ENCODE results near the gene ACVR2A.

The ACVR2A gene

GRCh38 chr2:147873859-147874483 lies 29.1 kb downstream of the ACVR2A start:
- Mint-ChIP-seq H3K4me1 (ENCODE audit: low read depth) (peaks cover 3% of the 10 kb centered on the region), H3K27ac (no peak overlapping the region), H3K9me3 (no peaks in the 10 kb centered on the region), H3K27me3 (no peaks in the 10 kb centered on the region), H3K36me3 (ENCODE audit: low read depth) (peaks cover 3% of the 10 kb centered on the region), H3K4me3 (no peak overlapping the region)

- no peaks in the 10 kb centered on the region for H3K9me3 Mint-ChIP-seq
- no peaks in the 10 kb centered on the region for H3K27me3 Mint-ChIP-seq
- no peak overlapping the region for H3K4me3 Mint-ChIP-seq
- H3K36me3 Mint-ChIP-seq (ENCODE audit: low read depth): no peaks in the 10 kb centered on the region
- H3K4me1 Mint-ChIP-seq (ENCODE audit: low read depth): peaks cover 14% of the 10 kb centered on the region
- no peak overlapping the region for H3K27ac Mint-ChIP-seq
Measured at GRCh38 chr2:147879846-147880245, 35.0 kb downstream of the ACVR2A start.

- no peaks in the 10 kb centered on the region for H3K27me3 Mint-ChIP-seq
- peaks cover 21% of the 10 kb centered on the region for H3K4me1 Mint-ChIP-seq (ENCODE audit: low read depth)
- no peaks in the 10 kb centered on the region for H3K9me3 Mint-ChIP-seq
- H3K4me3 Mint-ChIP-seq: no peak overlapping the region
- H3K36me3 Mint-ChIP-seq (ENCODE audit: low read depth): no peaks in the 10 kb centered on the region
- no peak overlapping the region for H3K27ac Mint-ChIP-seq
Measured at GRCh38 chr2:147882631-147883030, 37.8 kb downstream of the ACVR2A start.

- Mint-ChIP-seq H3K9me3 (no peaks in the 10 kb centered on the region), H3K27ac (no peak overlapping the region), H3K4me3 (peak overlapping the region; percentile 8), H3K27me3 (no peaks in the 10 kb centered on the region), H3K4me1 (ENCODE audit: low read depth) (peaks cover 21% of the 10 kb centered on the region), H3K36me3 (ENCODE audit: low read depth) (no peaks in the 10 kb centered on the region)
Measured at GRCh38 chr2:147884830-147885229, 40.0 kb downstream of the ACVR2A start.

GRCh38 chr2:147886136-147886535 lies 41.3 kb downstream of the ACVR2A start:
- Mint-ChIP-seq H3K27ac (no peak overlapping the region), H3K36me3 (ENCODE audit: low read depth) (no peaks in the 10 kb centered on the region), H3K4me1 (ENCODE audit: low read depth) (peaks cover 17% of the 10 kb centered on the region), H3K4me3 (no peak overlapping the region), H3K27me3 (no peaks in the 10 kb centered on the region), H3K9me3 (no peaks in the 10 kb centered on the region)

GRCh38 chr2:147888680-147889079 lies 43.9 kb downstream of the ACVR2A start:
- Mint-ChIP-seq H3K27me3 (no peaks in the 10 kb centered on the region), H3K9me3 (no peaks in the 10 kb centered on the region), H3K4me3 (no peak overlapping the region), H3K4me1 (ENCODE audit: low read depth) (peaks cover 17% of the 10 kb centered on the region), H3K36me3 (ENCODE audit: low read depth) (no peaks in the 10 kb centered on the region), H3K27ac (no peak overlapping the region)

GRCh38 chr2:147904051-147904450 lies 59.2 kb downstream of the ACVR2A start:
- no peak overlapping the region for H3K27ac Mint-ChIP-seq
- peaks cover 8% of the 10 kb centered on the region for H3K36me3 Mint-ChIP-seq (ENCODE audit: low read depth)
- no peaks in the 10 kb centered on the region for H3K9me3 Mint-ChIP-seq
- H3K4me1 Mint-ChIP-seq (ENCODE audit: low read depth): no peaks in the 10 kb centered on the region
- no peak overlapping the region for H3K4me3 Mint-ChIP-seq
- H3K27me3 Mint-ChIP-seq: no peaks in the 10 kb centered on the region

- Mint-ChIP-seq H3K36me3 (ENCODE audit: low read depth) (peaks cover 5% of the 10 kb centered on the region), H3K9me3 (no peaks in the 10 kb centered on the region), H3K4me3 (no peak overlapping the region), H3K4me1 (ENCODE audit: low read depth) (no peaks in the 10 kb centered on the region), H3K27me3 (no peaks in the 10 kb centered on the region), H3K27ac (no peak overlapping the region)
Measured at GRCh38 chr2:147909178-147909577, 64.3 kb downstream of the ACVR2A start.

GRCh38 chr2:147910990-147911473 lies 66.2 kb downstream of the ACVR2A start:
- Mint-ChIP-seq H3K4me3 (no peak overlapping the region), H3K27me3 (no peaks in the 10 kb centered on the region), H3K27ac (no peak overlapping the region), H3K36me3 (ENCODE audit: low read depth) (peaks cover 5% of the 10 kb centered on the region), H3K9me3 (no peaks in the 10 kb centered on the region), H3K4me1 (ENCODE audit: low read depth) (no peaks in the 10 kb centered on the region)

- Mint-ChIP-seq H3K4me3 (no peak overlapping the region), H3K4me1 (ENCODE audit: low read depth) (no peaks in the 10 kb centered on the region), H3K27me3 (no peaks in the 10 kb centered on the region), H3K9me3 (no peaks in the 10 kb centered on the region), H3K36me3 (ENCODE audit: low read depth) (peaks cover 4% of the 10 kb centered on the region), H3K27ac (no peak overlapping the region)
Measured at GRCh38 chr2:147913701-147914480, 69.1 kb downstream of the ACVR2A start.

- peaks cover 4% of the 10 kb centered on the region for H3K36me3 Mint-ChIP-seq (ENCODE audit: low read depth)
- no peak overlapping the region for H3K27ac Mint-ChIP-seq
- H3K27me3 Mint-ChIP-seq: no peaks in the 10 kb centered on the region
- no peak overlapping the region for H3K4me3 Mint-ChIP-seq
- no peaks in the 10 kb centered on the region for H3K4me1 Mint-ChIP-seq (ENCODE audit: low read depth)
- no peaks in the 10 kb centered on the region for H3K9me3 Mint-ChIP-seq
Measured at GRCh38 chr2:147916067-147916466, 71.2 kb downstream of the ACVR2A start.

- Mint-ChIP-seq H3K27ac (no peak overlapping the region), H3K27me3 (no peaks in the 10 kb centered on the region), H3K4me1 (ENCODE audit: low read depth) (no peaks in the 10 kb centered on the region), H3K4me3 (no peak overlapping the region), H3K36me3 (ENCODE audit: low read depth) (peaks cover 4% of the 10 kb centered on the region), H3K9me3 (no peaks in the 10 kb centered on the region)
Measured at GRCh38 chr2:147916723-147917122, 71.9 kb downstream of the ACVR2A start.

- Mint-ChIP-seq H3K27me3 (no peaks in the 10 kb centered on the region), H3K9me3 (no peaks in the 10 kb centered on the region), H3K4me3 (no peak overlapping the region), H3K27ac (no peak overlapping the region), H3K4me1 (ENCODE audit: low read depth) (no peaks in the 10 kb centered on the region), H3K36me3 (ENCODE audit: low read depth) (peaks cover 4% of the 10 kb centered on the region)
Measured at GRCh38 chr2:147917161-147917560, 72.3 kb downstream of the ACVR2A start.

- Mint-ChIP-seq H3K27me3 (no peaks in the 10 kb centered on the region), H3K36me3 (ENCODE audit: low read depth) (peaks cover 16% of the 10 kb centered on the region), H3K9me3 (no peaks in the 10 kb centered on the region), H3K4me1 (ENCODE audit: low read depth) (no peaks in the 10 kb centered on the region), H3K27ac (no peak overlapping the region), H3K4me3 (no peak overlapping the region)
Measured at GRCh38 chr2:147923846-147924245, 79.0 kb downstream of the ACVR2A start.

GRCh38 chr2:147924647-147925046 lies 79.8 kb downstream of the ACVR2A start:
- Mint-ChIP-seq H3K9me3 (no peaks in the 10 kb centered on the region), H3K36me3 (ENCODE audit: low read depth) (peaks cover 16% of the 10 kb centered on the region), H3K4me3 (no peak overlapping the region), H3K4me1 (ENCODE audit: low read depth) (no peaks in the 10 kb centered on the region), H3K27me3 (no peaks in the 10 kb centered on the region), H3K27ac (no peak overlapping the region)
